PFSK-1 (cell line): ENCODE measurements around the gene BLVRB.

ENCODE experiments used
- FOXP2 ChIP-seq: optimal IDR thresholded peaks from 2 replicates; pipeline ENCODE3; 2011; ENCODE audit warnings: borderline replicate concordance, control low read depth, inconsistent platforms; ENCODE audit not compliant: insufficient read depth; ENCODE audit errors: extremely low read length, extremely low read depth
- POLR2AphosphoS5 ChIP-seq: IDR thresholded peaks from 2 replicates; pipeline ENCODE4 v1.6.1; 2012; ENCODE audit warnings: low read depth, mild to moderate bottlenecking, control low read depth, low read length, moderate library complexity
- REST ChIP-seq, 2 experiments: IDR thresholded peaks; 2 replicates each; pipeline versions ENCODE4 v1.6.1 to v1.8.0; 2011 to 2012; ENCODE audit warnings: low read depth in 2 of 2, low read length in 2 of 2, control low read depth in 1 of 2, inconsistent platforms in 1 of 2, mild to moderate bottlenecking in 1 of 2, moderate library complexity in 1 of 2; ENCODE audit not compliant: insufficient read depth in 1 of 2

GRCh38 chr19:40506099-40506498, 40.6 kb upstream of the BLVRB start:
- TF ChIP-seq POLR2AphosphoS5 (no peak), REST (IDR thresholded peaks at IDR 0.05; ENCODE audit: insufficient read depth in 1 of 2, low read depth in 2 of 2, low read length in 2 of 2) (no peak), FOXP2 (no peak)
